ENCODE results near the gene NUDT13.

The NUDT13 gene

DNA sequence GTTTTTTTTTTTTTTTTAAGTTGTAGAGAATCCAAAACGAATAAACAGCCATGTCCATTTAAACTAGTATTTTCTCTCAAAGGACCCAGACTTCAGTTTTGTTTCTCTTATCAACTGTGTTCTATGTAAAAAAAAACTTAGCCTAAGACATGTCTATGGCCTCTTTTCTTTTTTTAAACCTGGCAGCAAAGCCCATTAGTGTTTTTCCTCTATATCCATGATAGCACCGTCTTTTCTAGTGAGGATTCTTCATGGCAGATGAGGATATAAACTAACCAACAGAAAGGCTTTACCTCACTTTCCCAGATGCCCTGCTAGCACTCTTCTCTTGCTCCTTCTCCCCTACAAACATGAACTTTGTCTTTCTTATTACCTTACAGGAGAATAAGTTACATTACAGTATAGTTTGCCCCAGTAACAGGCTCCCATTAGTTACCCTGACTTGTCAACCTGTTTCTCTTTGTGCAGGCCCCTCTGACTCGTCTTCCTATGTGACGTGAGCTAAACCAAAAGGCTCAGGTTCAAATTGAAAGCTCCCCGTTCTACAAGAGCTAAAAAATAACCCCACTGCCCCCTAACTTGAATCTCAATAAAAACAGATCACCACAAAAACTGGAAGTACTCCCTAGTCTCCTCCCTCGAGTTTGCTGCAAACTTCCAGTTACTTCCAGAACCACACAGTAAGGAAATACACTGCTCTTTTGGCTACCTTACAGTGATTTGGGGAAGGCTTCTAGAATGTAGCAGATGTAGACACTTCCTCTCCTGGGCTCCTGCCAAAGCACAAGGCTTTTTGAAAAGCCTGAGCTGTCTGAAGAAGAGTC is 33.7 kb upstream of the NUDT13 start:
- TF ChIP-seq, protein P1, sequence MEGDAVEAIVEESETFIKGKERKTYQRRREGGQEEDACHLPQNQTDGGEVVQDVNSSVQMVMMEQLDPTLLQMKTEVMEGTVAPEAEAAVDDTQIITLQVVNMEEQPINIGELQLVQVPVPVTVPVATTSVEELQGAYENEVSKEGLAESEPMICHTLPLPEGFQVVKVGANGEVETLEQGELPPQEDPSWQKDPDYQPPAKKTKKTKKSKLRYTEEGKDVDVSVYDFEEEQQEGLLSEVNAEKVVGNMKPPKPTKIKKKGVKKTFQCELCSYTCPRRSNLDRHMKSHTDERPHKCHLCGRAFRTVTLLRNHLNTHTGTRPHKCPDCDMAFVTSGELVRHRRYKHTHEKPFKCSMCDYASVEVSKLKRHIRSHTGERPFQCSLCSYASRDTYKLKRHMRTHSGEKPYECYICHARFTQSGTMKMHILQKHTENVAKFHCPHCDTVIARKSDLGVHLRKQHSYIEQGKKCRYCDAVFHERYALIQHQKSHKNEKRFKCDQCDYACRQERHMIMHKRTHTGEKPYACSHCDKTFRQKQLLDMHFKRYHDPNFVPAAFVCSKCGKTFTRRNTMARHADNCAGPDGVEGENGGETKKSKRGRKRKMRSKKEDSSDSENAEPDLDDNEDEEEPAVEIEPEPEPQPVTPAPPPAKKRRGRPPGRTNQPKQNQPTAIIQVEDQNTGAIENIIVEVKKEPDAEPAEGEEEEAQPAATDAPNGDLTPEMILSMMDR (IDR thresholded peaks at IDR 0.05) = no peak
- no peak for TF ChIP-seq ZFX (IDR thresholded peaks at IDR 0.05; ENCODE audit: borderline replicate concordance)
- peak overlapping the region; percentile 2; the same call in 1 of the 2 replicates for H3K27ac ChIP-seq

DNA sequence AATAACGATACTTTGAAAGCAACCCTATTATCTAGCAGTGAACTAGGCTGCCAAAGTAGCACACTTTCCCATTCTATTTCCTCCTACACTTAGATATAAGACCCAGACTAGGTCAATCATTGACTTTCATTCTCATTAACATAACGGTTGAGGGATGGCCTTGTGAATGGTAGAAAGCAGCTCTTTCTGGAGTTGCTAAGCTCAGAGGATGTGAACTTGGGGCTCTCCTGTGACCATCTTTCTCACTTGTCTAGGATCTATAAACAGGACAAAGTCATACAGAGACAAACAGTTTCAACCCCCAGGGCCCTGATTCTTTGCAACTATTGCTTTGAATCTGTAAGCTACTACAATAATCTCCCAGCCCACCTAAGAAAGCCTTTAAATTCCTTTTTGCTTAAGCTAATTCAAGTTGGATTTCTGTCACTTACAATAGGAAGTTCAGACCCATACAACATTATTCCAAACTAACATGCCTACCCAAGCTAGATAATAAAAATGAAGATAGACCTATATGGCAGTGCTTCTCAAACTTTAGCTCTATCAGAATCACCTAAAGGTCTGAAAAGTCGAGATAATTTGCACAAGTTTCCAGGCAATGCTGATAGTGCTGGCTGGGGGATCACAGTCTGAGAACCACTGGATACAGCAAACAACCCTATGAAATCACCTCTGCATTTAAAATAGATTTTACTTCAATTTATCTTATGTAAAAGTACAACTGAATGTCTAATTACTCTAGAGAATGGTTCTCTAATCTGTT is 30.3 kb upstream of the NUDT13 start:
- H3K27ac ChIP-seq = no peak overlapping the region
- TF ChIP-seq, protein P1 (IDR thresholded peaks at IDR 0.05) = no peak
- no peak for TF ChIP-seq ZFX (IDR thresholded peaks at IDR 0.05; ENCODE audit: borderline replicate concordance)

DNA sequence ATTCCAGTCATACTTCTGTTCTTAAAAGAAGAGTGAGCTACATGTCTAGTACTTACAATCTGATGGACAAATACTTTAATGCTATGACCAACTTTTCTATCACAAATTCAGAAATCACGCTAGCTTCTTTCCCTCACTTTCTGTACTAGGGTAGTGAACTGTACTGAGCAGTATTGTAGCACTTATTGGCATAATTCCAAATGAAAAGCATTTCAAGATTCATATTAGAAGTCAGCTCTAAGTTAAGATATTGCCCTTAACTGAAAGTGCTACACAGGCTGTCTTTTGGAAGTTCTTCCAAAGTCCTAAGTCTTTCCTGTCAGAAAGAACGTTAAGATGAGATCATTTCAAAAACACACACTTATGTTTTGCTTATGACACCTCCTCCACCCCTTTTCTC is 27.0 kb upstream of the NUDT13 start:
- TF ChIP-seq ZFX (IDR thresholded peaks at IDR 0.05; ENCODE audit: borderline replicate concordance) = no peak
- TF ChIP-seq, protein P1 (IDR thresholded peaks at IDR 0.05) = no peak
- no peak overlapping the region for H3K27ac ChIP-seq

DNA sequence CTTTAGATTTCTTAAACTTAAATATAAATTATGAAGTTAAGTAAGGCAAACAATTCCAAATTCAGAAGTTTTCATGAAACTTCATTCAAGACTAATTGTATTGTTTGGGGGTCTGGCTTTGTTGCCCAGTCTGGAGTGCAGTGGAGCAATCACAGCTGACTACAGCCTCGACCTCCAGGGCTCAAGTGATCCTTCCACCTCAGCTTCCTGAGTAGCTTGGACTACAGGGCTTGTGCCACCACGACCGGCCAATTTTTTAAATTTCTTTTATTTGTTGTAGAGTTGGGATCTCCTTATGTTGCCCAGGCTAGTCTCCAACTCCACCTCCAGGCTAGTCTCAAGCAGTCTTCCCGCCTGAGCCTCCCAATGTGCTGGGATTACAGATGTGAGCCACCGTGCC is 26.0 kb upstream of the NUDT13 start:
- TF ChIP-seq, protein P1 (IDR thresholded peaks at IDR 0.05) = no peak
- TF ChIP-seq ZFX (IDR thresholded peaks at IDR 0.05; ENCODE audit: borderline replicate concordance) = no peak
- no peak overlapping the region for H3K27ac ChIP-seq

DNA sequence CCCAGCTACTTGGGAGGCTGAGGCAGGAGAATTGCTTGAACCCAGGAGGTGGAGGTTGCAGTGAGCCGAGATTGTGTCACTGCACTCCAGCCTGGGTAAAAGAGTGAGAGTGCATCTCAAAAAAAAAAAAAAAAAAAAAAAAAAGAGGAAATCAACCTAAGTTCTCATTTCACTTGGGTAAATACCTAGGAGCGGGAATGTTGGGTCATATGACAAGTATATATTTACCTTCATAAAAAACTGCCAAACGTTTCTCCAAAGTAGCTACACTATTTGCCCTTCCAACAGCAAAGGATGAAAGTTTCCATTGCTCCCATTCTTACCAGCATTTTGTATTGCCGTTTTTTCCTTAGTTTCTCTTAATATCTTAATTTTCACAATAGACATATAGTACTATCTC is 23.4 kb upstream of the NUDT13 start:
- H3K27ac ChIP-seq = peak overlapping the region; percentile 56
- TF ChIP-seq, protein P1 (IDR thresholded peaks at IDR 0.05) = no peak
- no peak for TF ChIP-seq ZFX (IDR thresholded peaks at IDR 0.05; ENCODE audit: borderline replicate concordance)

DNA sequence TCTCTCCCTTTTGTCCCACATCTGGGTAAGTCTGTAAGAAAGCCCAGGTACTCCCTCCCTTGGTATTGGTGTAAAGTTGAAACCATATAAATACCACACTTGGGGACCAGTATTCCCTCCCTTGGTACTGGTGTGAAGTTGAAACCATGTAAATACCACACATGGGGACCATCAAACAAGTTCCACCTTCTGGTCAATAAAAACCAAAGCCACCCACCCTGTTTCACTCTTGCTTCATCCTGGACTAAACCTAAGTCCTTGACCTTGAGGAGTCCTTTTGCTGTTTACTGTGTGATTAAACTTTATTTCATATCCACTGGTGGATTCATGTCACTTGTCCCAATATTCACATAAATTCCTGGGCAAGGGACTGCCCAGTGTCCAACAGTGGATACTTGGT is 22.0 kb upstream of the NUDT13 start:
- no peak overlapping the region for H3K27ac ChIP-seq
- TF ChIP-seq, protein P1 (IDR thresholded peaks at IDR 0.05) = no peak
- no peak for TF ChIP-seq ZFX (IDR thresholded peaks at IDR 0.05; ENCODE audit: borderline replicate concordance)

DNA sequence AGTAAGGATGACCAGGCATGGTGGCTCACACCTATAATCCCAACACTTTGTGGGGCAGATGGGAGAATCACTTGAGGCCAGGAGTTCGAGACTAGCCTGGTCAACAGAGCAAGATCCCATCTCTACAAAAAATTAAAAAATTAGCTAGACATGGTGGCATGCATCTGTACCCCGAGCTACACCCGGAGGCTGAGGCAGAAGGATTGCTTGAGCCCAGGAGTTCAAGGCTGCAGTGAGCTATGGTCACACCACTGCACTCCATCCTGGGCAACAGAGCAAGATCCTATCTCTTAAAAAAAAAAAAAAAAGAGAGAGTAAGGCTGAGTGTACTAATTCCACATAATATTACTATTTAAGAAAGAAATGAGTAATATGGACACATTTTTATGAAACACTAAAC is 17.4 kb upstream of the NUDT13 start:
- no peak for TF ChIP-seq ZFX (IDR thresholded peaks at IDR 0.05; ENCODE audit: borderline replicate concordance)
- TF ChIP-seq, protein P1 (IDR thresholded peaks at IDR 0.05) = no peak
- H3K27ac ChIP-seq = no peak overlapping the region
